Measurements from ENCODE around the gene PROB1. TPM values are rescaled to one million over a fixed set of nuclear protein-coding genes. Genes with fewer than 3 reads are reported as not detected.
"Not testable (repeated sequence)": the region's sequence is repeated elsewhere in the genome, so short reads cannot be mapped to it uniquely, and the experiment has no call there.

The PROB1 gene
- polyA plus RNA-seq, 3 donors = 0.32 to 1.3 (median 1.0) TPM

- H3K27ac ChIP-seq (ENCODE audit: low read depth, low read length) = no peak overlapping the region
- WGBS, 3 donors = 50 to 59% (median 51%) methylated on average over 6 of the region's 6 CpGs
Measured at GRCh38 chr5:139397921-139398320, 3.0 kb upstream of the PROB1 start.

DNA sequence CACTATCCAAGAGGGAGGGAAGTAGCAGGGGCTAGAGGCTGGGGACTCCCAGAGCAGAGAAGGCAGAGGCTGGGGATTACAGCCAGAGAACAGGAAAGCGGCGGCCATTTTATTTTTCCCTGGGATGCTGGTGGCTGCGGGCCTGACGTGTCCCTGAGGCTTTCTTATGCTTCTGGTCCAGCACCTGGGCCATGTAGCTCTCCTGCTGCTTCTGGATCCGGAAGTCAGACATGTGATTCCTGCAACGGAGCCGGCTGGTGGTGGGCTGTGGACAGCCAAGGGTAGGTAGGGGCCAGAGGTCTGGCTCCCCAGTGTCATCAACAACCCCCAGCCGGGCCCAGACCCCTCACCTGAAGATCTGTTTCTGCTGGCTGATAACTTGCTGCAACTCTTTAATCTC is 1.8 kb upstream of the PROB1 start:
- 85 to 95% (median 87%) methylated on average over 8 of the region's 8 CpGs for WGBS, 3 donors
- H3K27ac ChIP-seq (ENCODE audit: low read depth, low read length) = no peak overlapping the region

- H3K27ac ChIP-seq (ENCODE audit: low read depth, low read length) = no peak overlapping the region
Measured at GRCh38 chr5:139395844-139396640, 1.1 kb upstream of the PROB1 start.

GRCh38 chr5:139394123-139394653 is 716 bp downstream of the PROB1 start:
- WGBS, 3 donors = 2 to 10% (median 5%) methylated on average over 55 to 62 of the region's 62 CpGs
- H3K27ac ChIP-seq (ENCODE audit: low read depth, low read length) = no peak overlapping the region

More at GRCh38 chr5:139395844-139396640, 1.1 kb upstream of the PROB1 start:
- WGBS, 3 donors = 79 to 85% (median 82%) methylated on average over 8 of the region's 8 CpGs

GRCh38 chr5:139393497-139394122 is 1.3 kb downstream of the PROB1 start:
- WGBS, 3 donors = 10 to 18% (median 18%) methylated on average over 49 of the region's 49 CpGs
- H3K27ac ChIP-seq (ENCODE audit: low read depth, low read length) = no peak overlapping the region

DNA sequence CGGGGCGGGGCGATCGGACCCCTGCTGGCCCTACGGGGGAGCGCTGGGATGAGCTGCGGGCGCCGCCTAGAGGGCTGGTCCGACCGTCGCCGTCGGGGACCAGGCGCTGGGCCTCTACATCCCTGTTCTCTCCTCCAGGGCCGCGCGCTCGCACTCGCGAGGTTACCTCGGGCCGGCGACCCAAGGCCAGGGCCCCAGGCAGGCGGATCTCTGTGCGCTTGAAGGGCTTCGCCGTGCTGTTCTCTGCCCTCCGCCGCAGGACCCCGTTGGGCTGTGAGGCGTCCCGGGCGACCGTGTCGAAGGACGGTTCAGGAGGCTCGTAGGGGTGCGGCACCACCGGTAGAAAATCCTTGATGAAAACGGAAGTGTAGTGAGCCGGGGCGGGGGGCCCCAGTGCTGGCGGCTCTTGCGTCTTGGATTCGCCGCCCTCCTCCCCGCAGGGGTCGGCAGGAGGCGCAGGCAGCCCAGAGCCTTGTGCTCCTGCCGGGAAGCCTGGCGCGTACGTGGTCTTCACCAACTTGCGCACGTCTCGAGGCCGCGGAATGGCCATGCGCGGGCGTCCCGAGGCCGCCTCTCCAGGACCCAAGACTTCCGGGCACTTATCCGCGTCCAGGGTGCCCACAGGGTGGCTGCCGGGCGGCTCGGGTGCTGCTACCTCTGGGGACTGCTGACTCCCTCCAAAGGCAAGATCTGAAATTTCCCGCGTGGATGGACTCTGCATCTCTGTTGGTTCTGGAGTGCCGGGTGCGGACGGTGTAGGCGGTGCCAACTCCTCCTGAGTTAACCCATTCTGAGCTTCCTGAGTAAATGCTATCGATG is 2.0 kb downstream of the PROB1 start:
- 4 to 21% (median 11%) methylated on average over 68 to 77 of the region's 77 CpGs for WGBS, 3 donors

DNA sequence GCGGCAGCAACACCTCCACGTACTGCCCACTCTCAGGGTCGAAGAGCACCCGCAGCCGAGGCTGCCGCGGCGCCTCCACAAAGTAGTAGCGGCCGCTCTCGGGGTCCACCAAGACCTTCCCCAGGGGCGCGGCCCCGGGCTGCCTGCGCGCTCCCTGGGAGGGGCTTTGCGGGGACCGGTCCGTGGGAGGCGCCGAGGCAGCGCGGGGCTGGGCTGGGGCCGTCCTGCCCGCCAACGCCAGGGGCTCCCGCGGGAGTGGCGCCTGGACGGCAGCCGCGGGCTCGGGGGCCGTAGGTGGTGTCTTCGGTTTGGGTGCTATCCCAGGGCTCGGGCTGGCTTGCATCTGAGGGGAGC is 2.6 kb downstream of the PROB1 start:
- no peak overlapping the region for H3K27ac ChIP-seq (ENCODE audit: low read depth, low read length)
- WGBS, 3 donors = 13 to 28% (median 25%) methylated on average over 32 to 36 of the region's 36 CpGs

More for the DNA sequence above, 2.0 kb downstream of the PROB1 start:
- no peak overlapping the region for H3K27ac ChIP-seq (ENCODE audit: low read depth, low read length)

DNA sequence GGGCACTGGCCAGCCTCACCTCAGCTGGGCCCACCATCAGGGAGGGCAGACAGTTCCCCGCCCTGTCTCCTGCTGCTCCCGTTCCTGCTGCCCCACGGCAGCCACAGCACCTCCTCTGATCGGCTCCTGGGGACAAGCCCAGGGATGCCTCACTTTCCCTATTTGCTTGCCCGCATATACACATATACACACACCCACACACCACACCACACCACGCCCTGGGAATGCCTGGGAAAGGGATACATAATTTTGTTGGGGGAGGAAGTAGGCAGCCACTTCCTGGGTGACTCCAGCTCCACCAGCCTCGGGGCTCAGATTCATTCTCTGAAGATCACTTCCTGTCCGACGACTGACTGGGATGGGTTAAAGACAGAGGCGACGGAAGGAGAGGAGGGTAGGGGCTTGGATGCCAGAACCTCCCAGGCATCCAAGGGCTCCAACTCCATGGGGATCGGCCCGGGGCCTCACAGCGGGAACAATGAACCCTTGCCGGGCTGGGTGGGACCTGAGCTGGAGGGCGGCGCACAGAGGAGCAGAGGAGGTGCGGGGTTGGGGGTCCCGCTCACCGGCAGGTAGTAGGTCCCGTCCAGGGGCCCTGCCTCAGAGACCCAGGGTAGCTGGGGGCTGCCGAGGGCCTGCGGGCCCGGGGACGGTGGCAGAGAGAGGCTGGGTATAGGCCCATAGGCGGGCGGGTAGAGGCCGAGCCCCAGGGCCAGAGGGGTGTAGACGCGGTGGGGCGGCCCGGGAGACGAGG is 3.2 kb downstream of the PROB1 start:
- WGBS, 3 donors = 42 to 71% (median 44%) methylated on average over 21 to 33 of the region's 33 CpGs
- H3K27ac ChIP-seq (ENCODE audit: low read depth, low read length) = no peak overlapping the region

DNA sequence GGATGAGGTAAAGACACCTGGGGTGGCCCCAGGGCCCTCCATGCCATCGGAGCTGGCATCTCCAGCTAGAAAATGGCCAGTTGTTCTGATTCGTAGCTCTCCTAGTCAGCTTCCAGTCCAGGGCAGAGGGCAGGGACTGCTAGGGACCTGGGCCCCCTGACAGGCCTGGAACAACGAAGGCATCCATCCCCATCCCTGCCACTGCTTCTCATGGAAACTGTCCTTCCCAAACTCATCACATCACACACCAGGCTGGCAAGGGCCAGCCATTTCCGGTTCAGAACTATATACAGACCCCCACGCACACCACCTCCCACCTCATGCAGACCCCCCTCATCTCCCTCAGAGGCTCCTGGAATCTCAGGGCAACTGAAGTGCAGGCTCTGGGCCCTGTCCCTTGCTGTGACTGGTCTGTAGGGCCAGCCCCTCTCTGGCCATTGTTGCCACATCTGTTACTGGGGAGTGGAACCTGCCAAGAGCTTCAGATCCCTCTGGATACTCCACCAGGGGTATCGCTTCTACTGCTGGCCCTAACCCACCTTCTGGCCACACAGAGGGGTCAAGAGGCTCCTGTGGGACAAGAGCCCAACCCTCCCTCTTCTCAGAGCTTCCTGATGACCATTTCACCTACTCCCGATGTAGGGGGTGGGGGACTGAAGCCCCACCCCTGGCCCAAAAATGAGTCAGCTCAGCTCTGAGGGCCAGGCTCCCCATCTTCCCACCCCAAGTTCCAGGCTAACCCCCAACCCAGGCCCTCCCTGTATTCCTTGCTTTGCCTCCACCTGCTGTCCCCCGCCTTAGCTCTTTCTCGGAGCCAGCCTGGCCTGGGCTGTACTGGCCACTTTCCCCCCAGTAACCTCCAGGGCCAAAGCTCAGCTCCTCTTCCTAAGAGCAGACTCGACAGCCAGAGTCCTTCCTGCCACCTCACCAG is 4.0 kb downstream of the PROB1 start:
- H3K27ac ChIP-seq (ENCODE audit: low read depth, low read length) = no peak overlapping the region

DNA sequence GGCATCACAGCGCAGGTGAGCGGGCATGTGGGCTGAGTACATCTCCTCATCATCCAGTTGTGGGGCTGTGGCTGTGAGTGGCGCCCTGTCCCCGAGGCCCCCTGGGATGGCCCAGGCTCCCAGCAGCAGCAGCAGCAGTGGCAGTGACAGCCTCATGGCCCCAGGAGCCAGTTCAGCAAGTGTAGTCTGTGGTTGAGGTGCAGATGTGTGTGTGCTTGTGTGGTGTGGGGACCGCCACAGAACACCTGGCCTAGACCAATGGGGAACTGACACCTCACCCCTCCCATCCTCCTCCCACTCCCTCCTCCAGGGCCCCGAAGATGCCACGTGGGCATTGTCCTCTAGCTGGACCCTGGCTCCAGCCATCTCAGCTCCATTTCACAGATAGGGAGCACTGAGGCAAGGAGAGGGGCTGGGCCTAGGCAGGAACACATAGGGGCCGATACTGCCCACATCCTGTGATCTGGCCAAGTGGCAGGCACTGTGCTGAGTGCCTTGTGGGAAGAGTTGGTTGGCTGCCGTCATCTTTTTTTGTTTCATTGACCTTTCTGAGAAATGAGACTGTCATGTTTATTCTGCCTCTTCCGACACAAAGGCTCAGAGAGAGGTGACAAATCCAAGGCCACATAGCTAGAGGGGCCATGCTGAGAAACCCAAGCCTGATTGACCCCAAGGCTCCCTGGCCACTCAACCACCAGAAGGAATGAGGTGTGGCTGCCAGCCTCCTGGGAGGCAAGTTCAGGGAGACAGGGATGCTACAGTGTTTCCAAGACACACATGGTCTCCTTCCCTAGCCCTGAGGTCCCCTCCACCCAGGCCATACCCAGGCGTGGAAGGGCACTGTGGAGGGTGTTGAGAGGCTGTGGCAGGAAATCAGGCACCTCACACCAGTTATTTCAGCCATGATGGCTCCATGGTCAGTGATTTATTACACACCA is 4.9 kb downstream of the PROB1 start, which contains the start of gene MZB1:
Gene MZB1 (minus strand): TSS at position 213 of the 938 bp plus-strand sequence. CDS start 57 bp downstream, at position 156.
- 61 to 83% (median 67%) methylated on average over 11 of the region's 11 CpGs for WGBS, 3 donors
- no peak within 1 kb of the TSS for H3K27ac ChIP-seq (ENCODE audit: low read depth, low read length)

More for the DNA sequence above, 4.0 kb downstream of the PROB1 start:
- 69 to 88% (median 73%) methylated on average over 10 of the region's 10 CpGs for WGBS, 3 donors

- WGBS, 3 donors = 10 to 20% (median 17%) methylated on average over 8 of the region's 8 CpGs
- H3K27ac ChIP-seq (ENCODE audit: low read depth, low read length) = no peak overlapping the region
Measured at GRCh38 chr5:139388198-139388821, 6.6 kb downstream of the PROB1 start.

DNA sequence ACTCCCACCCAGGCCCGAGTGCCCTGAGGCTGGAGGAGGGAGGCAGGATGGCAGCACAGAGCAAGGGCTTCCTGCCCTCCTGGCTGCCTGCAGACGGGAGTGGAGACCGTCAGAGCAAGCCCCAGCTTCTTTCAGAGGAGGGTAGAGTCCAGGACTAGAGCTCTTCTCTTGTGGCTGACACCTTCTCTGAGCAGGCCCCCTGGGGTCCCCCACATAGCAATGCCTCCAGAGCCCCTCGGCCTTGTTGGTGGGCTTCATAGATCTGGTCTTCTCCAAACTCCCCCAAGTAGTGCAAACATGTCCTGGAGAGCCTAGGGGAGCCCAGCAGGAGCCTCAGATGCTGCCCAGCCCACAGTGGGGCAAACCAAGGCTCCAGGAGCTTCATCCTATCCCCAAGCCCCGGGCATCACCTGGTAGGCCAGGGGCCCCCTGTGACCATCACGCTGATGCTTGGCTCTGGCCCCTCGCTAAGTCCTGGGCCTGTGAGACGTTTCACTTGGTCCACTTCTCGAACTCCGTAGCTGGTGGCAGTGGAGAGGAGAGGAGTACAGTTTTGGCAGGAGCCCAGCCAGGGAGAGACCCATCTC is 7.2 kb downstream of the PROB1 start:
- WGBS, 3 donors = 53 to 75% (median 58%) methylated on average over 10 of the region's 10 CpGs
- no peak overlapping the region for H3K27ac ChIP-seq (ENCODE audit: low read depth, low read length)

DNA sequence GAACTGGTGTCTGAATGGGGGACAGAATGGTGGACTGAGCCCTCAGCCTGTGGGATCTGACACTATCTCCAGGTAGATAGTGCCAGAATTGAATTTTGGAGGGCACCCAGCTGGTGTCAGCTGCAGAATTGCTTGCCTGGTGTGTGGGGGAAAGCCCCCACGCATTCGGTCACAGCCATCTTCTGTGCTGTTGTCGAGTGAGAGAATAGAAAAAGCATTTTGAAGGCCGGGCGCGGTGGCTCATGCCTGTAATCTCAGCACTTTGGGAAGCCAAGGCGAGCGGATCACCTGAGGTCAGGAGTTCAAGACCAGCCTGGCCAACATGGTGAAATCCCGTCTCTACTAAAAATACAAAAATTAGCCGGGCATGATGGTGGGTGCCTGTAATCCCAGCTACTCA is 7.9 kb downstream of the PROB1 start:
- H3K27ac ChIP-seq (ENCODE audit: low read depth, low read length) = not testable (repeated sequence)
- WGBS, 3 donors = 96 to 97% (median 96%) methylated on average over 9 to 10 of the region's 10 CpGs

- H3K27ac ChIP-seq (ENCODE audit: low read depth, low read length) = no peak overlapping the region
- WGBS, 3 donors = 60 to 84% (median 60%) methylated on average over 5 of the region's 5 CpGs
Measured at GRCh38 chr5:139386050-139386438, 8.9 kb downstream of the PROB1 start.
